Lower leg skin (tissue), 4 donors: Measurements from ENCODE around the gene SH3RF3. TPM values are rescaled to one million over a fixed set of nuclear protein-coding genes. Genes with fewer than 3 reads are reported as not detected.

ENCODE experiments used
- DNase-seq, 2 donors: peaks; one replicate each; pipeline ENCODE4 v3.0.0-alpha.2; 2019; ENCODE audit warnings: low spot score in 2 of 2
- H3K4me3 ChIP-seq: fragments of 200-600 bp; sonication (generic); 2 replicates; pipeline ENCODE4 v1.5.1; 2017; ENCODE audit warnings: mild to moderate bottlenecking, low read depth; ENCODE audit not compliant: poor library complexity, severe bottlenecking
- CTCF ChIP-seq, 3 donors: fragments of 450-650 bp; IDR thresholded peaks; one replicate each; pipeline ENCODE4 v1.5.1; 2016; ENCODE audit warnings: antibody characterized with exemption in 3 of 3, mild to moderate bottlenecking in 3 of 3, moderate library complexity in 2 of 3
- POLR2A ChIP-seq, 2 donors: fragments of 450-650 bp; IDR thresholded peaks; one replicate each; pipeline ENCODE4 v1.6.1; 2016 to 2017; ENCODE audit warnings: antibody characterized with exemption in 2 of 2, mild to moderate bottlenecking in 1 of 2, moderate library complexity in 1 of 2
- WGBS, 2 donors: methylation state at CpG; one replicate each; pipeline ENCODE4 v1.1.5; 2018; 5-methylcytosine and 5-hydroxymethylcytosine counted together
- intact Hi-C: fragments of 100-400 bp; cut with DNase I; formaldehyde crosslinking; loops from one replicate; pipeline ENCODE4 v1.15.0; 2023; ENCODE audit warnings: low total_unique reads
- total RNA-seq, 4 donors: library from RNA; depleted of rRNA; stranded (reverse); fragments of >200 nt; gene quantifications; one replicate each; pipeline ENCODE4 v1.1.0, GENCODE V29; 2016

SH3RF3 gene
- 1 to 10 TPM; 1.9 to 7.4 (median 3.2) TPM for total RNA-seq

- intact Hi-C loops, result loop anchor here (5.0 kb wide), 1 partner anchor 384 kb away; no protein-coding TSS in a partner anchor
- H3K4me3 ChIP-seq, result peak within 1 kb of the TSS; percentile 55
- WGBS, 2 donors, result 0% methylated on average over 28 of the region's 85 CpGs; no CpG with 5 or more reads in 1 of the 2 donors
- no peak for TF ChIP-seq POLR2A (IDR thresholded peaks at IDR 0.05)
- TF ChIP-seq CTCF (IDR thresholded peaks at IDR 0.05), result no peak
- peak in 1 of 2 donors; percentile 89 for DNase-seq
Measured at GRCh38 chr2:109128616-109129355, at the start of gene SH3RF3. Gene SH3RF3 (plus strand): TSS chr2:109129205.

DNA sequence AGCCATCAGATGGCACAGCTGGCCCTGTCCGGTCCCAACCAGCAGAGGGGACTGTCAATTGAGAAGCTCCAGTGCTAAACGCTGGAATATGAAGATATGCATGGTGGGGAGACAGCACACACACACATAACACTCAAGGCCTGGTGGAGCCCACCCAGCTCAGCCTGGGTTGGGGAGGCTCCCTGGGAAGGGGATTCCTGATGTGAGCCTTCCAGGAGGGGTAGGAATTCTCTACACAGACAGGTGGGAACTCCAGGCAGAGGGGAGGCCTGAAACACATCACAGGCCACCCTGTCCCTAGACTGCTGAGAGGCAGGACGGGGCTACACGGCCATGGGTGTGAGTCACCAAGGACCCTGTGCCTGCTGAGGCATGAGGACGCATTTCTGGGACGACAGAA, 49.4 kb upstream of the SH3RF3 start:
- no peak overlapping the region for H3K4me3 ChIP-seq
- DNase-seq, result peak in 1 of 2 donors; percentile 70
- intact Hi-C loops, result no loop called here
- TF ChIP-seq POLR2A (IDR thresholded peaks at IDR 0.05) (no peak), CTCF (IDR thresholded peaks at IDR 0.05) (no peak)
- WGBS, 2 donors, result 77 to 79% methylated on average over 6 of the region's 6 CpGs

DNA sequence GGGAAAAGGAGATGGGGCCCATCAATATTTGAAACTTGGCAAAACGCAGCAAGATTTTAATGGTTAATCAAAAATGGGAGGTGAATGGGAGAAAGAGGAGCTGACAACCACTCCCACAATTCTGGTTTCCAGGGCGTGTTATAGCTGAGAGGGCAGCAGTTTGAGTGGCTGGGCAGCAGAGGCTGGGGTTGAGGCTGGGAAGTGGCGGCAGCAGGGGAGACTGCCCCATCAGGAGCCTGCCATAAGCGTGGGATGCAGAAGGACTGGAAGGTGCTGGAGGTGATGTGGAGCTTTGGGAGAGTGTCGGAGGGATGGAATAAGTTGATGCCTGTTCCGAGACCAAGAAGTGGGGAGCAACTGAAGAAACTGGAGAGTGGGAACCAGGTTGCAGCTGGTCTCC, 48.9 kb upstream of the SH3RF3 start:
- WGBS, 2 donors, result 64 to 76% methylated on average over 6 of the region's 6 CpGs
- H3K4me3 ChIP-seq, result no peak overlapping the region
- intact Hi-C loops, result loop anchor here (5.0 kb wide), 1 partner anchor 768 kb away; no protein-coding TSS in a partner anchor
- peak in 1 of 2 donors; percentile 68 for DNase-seq
- TF ChIP-seq POLR2A (IDR thresholded peaks at IDR 0.05) (no peak), CTCF (IDR thresholded peaks at IDR 0.05) (no peak)

- DNase-seq, result no peak
- WGBS, 2 donors, result 47 to 56% methylated on average over 3 of the region's 3 CpGs
- no peak overlapping the region for H3K4me3 ChIP-seq
- TF ChIP-seq POLR2A (IDR thresholded peaks at IDR 0.05), result no peak
- TF ChIP-seq CTCF (IDR thresholded peaks at IDR 0.05), result no peak
- intact Hi-C loops, result loop anchor here (5.0 kb wide), 1 partner anchor 768 kb away; no protein-coding TSS in a partner anchor
Measured at GRCh38 chr2:109080757-109081156, 48.2 kb upstream of the SH3RF3 start.

DNA sequence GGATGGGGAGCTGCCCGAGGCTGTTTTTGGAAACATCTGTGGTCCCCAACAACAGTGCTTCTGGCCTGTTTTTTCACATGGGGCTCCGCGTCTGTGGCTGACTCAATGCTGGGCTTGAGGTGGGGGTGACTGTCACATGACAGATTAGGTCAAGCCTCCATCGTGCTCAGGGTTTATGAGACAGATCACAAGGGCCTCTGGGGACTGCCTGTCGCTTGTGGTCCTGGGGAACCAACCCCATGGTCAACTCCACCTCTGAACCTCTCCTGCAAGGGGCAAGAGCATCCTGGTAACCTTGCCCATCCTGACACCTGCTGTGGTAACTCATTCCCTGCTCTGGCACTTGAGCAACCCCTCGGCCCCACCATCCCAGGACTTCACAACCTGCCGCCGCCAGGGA, 47.6 kb upstream of the SH3RF3 start:
- TF ChIP-seq POLR2A (IDR thresholded peaks at IDR 0.05) (no peak), CTCF (IDR thresholded peaks at IDR 0.05) (no peak)
- no peak overlapping the region for H3K4me3 ChIP-seq
- intact Hi-C loops, result loop anchor here (5.0 kb wide), 1 partner anchor 769 kb away; no protein-coding TSS in a partner anchor
- WGBS, 2 donors, result 62 to 66% methylated on average over 8 of the region's 8 CpGs
- peak in 1 of 2 donors; percentile 65 for DNase-seq
